Right ventricle myocardium inferior (tissue), 1 donor: Measurements from ENCODE around the gene LRRC8B. TPM values are rescaled to one million over a fixed set of nuclear protein-coding genes. Genes with fewer than 3 reads are reported as not detected.
"Not testable (repeated sequence)": the region's sequence is repeated elsewhere in the genome, so short reads cannot be mapped to it uniquely, and the experiment has no call there.

Source experiments
- ATAC-seq: fragments of 200-7000 bp; cut with Tn5 transposase; one replicate; pipeline ENCODE4 v1.9.1; 2020; ENCODE audit warnings: mild to moderate bottlenecking, moderate library complexity
- DNase-seq: peaks from one replicate; pipeline ENCODE4 v3.0.0; 2021; ENCODE audit errors: missing footprints
- intact Hi-C: fragments of 100-400 bp; cut with DNase I; formaldehyde crosslinking; loops from one replicate; pipeline ENCODE4 v1.11.0; 2022
- total RNA-seq: library from RNA; stranded (reverse); fragmentation: NEBNext Ultra II Directional; extraction: Animal tissue kit (Norgen Biotek cat#: 25700); gene quantifications from one replicate; pipeline ENCODE4 v1.2.1, GENCODE V29; 2021
- donor health status: DM: no; HTN: yes; CAD: no; lungs with severe emphysema.

LRRC8B gene
- total RNA-seq, 1 donor from 2014 or later = 3.8 TPM

DNA sequence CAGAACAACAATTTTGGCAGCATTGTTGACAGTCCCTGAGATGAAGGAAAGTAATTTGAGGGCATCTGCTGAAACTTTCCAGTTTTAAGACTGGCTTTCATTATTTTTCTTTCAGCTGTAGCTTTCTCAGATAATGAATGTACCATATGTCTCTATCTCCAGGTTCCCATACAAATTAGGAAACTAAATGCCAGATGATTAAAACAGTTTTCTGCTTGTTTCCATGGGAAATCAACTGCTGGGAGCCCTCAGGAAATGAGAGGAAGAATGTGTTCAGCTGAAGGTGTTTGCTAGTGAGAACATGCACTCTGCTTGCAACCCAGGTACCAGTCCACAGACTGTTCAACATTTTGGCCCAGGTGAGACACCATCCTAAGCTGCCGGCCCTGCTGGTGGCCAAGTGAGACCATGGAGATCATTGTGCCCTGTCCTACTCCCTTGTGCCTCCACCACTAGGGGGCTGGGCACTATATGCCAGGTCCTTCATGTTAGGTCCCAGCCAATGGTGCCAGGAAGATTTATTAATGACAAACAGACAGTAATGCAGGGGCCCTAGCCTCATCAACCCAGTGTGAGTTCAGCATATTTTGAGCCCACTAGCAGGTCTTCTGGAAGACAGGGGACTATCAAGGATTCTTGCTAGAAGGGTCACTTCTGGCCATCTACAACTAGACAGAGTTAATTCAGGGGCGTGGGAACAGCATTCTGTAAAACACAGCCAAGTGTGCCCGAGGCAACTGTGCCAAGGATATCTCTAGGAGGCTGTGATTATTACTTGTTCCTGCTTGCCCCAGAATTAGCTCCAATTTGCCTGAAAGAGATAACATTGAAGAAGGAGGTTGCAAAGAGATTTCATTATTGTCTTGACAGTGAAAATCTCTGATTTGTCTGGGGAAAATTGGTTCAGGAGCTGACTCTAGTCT is 91.3 kb downstream of the LRRC8B start:
- peak; percentile 51 for ATAC-seq
- DNase-seq = no peak
- intact Hi-C loops = loop anchor here (2.0 kb wide), 1 partner anchor 17 kb away; the partner anchor contains the start of gene LRRC8C

DNA sequence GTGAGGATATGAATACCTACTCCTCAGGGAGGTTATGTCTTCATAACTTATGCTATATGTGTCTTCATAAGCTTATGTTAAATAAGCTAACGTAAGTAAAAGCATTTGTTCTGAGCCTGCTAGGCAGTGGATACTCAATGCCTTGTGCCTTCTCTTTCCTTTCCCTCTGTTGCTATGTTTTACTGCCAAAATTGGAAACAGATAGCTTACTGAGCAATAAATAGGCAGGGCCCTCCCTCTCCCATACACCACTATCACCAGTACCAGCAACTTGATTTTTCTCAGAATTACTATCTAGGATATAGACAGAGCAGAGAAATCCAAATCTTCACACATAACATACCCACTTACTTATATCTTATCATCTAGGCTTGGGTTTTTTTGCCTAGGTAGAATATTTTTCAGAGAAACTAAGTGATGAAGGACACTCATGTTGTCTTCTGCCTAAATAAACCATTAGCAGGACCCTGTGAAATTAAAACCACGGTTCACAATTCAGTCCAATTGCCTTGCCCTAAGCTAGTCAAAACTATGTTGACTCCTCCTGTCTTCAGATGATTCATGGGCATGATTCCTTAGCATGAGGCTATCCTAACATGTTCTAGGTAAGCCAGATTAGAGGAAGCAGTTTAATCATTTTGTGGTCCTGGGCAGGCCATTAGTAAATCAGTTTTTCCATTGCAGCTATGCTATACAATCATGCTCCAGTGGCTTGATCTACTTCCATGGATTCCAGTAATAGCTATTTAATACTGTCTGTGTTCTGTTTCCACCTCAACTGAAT is 92.4 kb downstream of the LRRC8B start:
- DNase-seq (no peak), ATAC-seq (peak; percentile 66)
- intact Hi-C loops = no loop called here

DNA sequence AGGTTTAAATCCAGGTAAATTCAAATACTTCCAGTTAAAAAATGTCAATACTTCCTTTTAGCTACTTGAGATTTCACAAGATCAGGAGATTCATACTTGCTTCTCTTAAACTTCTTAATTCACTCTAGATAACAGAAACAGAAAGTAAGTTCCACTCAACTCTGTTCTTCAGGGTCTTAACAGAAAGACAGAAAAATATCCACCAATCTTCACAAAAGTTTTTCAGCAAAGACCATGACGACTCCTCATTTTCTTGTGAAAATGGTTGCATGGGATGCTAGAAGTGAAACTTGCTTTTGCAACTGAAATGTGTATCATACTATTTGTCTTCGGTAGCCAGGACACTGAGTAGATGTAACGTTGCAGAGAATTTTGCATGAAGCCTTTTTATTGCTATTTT is 96.0 kb downstream of the LRRC8B start:
- intact Hi-C loops = no loop called here
- ATAC-seq (no peak), DNase-seq (no peak)

DNA sequence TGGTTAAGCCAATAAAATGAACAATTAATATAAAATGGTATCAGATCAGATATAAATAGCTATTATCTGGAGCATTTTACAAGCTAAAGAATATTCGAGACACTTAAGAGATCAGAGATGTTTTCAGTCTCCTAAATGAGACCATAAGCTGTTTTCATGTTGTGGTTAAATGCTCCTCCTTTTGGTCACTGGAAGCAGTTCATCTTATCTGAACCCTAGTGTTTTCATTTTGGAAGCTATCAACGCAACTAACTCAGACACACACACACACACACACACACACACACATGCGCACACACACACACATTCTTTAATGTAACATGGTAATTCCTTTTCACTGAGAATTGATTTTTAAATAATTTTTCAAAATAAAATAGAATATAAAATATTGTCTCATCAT is 98.3 kb downstream of the LRRC8B start:
- intact Hi-C loops = no loop called here
- no peak for ATAC-seq
- no peak for DNase-seq

DNA sequence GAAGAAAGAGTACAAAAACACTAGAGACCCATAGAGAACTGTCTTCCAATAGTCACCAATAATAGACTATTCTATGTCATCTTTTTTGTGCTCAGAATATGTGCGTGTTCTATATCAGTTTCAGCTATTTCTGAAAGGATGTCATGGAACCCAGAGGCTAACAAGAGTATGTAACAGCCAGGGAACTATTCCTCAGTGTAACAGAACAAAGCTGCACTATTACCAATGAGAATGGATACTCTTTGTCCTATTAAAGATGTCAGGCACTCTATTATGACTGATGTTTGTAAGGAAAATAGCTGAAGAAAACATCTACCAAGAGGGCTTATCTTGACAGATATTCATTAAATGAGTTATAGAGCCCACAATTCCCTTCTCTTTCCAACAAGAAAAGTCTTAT is 99.7 kb downstream of the LRRC8B start:
- no peak for DNase-seq
- intact Hi-C loops = no loop called here
- ATAC-seq = no peak

DNA sequence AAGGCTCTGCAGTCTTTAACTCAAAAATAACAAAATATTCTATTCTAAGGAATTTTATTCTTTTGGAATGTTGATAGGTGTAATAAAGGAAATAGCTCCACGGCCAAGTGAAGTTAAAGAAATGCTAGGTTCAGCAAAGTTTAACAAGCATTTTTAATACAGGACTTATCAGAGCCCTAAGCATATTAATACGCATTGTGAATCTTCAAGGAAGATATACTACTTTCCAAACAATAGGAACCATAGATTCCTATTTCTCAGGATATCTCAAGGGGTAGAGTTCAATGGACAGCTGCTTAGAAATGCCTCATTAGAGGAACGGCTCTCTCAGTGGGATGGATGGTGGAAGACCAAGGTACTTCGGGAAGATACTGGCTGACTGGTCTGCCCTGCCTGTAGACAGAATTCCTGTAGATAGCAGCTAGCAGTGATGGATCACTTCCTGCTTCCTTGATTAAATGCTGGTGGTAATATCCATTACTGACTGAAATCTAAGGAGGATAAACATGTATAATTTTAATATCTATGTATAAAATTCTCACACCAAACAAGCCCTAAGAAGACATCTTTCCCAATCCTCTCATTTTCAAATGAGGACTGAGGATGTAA is 100.2 kb downstream of the LRRC8B start:
- ATAC-seq (no peak), DNase-seq (no peak)
- intact Hi-C loops = no loop called here

DNA sequence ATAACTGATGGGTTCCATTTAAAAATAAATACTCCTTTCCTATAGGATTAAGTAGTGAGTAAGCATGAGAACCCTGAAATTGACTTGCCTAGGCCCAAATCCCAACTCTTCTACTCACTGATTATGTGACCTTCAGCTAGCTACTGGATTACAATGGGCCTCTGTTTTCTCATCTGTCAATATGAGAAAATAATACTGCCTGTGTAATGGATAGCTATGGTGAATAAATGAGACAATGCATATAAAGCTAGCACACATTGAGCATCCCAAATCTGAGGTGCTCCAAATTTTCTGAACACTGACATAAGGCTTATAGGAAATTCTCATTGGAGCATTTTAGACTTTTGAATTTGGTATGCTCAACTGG is 103.0 kb downstream of the LRRC8B start:
- no peak for DNase-seq
- ATAC-seq = no peak
- intact Hi-C loops = no loop called here

DNA sequence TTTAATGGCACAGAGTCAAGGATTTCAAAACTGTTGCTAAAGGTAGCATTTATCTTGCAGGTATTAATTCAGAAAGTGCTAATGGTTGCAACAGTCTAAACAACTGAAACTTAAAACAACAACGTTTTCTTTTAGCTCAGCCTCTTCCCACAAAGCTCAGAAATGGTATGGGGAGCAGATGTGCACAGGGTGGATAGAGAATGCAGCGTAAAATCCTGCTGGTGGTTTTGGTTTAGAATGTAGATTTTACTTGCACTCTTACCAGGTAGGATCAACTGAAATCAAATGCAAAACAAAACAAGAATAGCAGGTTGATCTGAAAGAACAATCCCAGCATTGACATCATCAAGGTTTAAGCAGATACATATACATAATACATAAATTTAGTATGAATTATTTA is 104.5 kb downstream of the LRRC8B start:
- intact Hi-C loops = no loop called here
- no peak for ATAC-seq
- no peak for DNase-seq

DNA sequence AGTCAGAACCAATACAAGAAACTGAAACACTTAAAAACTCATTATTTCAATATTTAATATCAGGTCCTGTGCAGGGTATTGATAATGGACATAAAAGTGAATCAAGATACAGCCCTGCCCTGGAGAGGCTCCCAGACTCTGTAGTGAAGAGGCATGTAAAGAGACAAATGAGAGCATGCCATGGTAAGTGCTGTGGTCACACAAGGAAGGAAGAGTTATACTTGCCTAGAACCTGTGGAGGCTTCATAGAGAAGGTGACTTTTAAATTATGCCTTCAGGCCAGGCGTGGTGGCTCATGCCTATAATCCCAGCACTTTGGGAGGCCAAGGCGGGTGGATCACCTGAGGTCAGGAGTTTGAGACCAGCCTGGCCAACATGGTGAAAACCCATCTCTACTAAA is 105.0 kb downstream of the LRRC8B start:
- DNase-seq, intact Hi-C loops, ATAC-seq: not testable (repeated sequence)

DNA sequence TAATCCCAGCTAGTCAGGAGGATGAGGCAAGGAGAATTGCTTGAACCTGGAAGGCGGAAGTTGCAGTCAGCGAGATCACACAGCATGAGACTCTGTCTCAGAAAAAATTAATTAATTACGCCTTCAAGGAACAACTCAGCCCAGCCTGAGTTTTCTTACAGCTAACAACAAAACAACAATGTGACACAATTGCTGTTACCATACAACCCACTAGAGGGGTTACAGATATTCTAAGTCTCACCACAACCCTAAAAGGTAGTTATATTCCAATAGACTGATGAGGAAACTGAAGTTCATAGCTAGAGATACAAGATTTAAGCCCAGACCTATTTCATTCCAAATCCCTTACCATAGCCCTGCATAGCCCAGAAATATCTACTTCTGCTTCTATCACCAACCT is 105.4 kb downstream of the LRRC8B start:
- ATAC-seq = no peak
- intact Hi-C loops = loop anchor here (5.0 to 10.0 kb wide), 2 partner anchors 67 to 365 kb away; partner anchors contain the start of gene ZNF326
- DNase-seq = no peak

DNA sequence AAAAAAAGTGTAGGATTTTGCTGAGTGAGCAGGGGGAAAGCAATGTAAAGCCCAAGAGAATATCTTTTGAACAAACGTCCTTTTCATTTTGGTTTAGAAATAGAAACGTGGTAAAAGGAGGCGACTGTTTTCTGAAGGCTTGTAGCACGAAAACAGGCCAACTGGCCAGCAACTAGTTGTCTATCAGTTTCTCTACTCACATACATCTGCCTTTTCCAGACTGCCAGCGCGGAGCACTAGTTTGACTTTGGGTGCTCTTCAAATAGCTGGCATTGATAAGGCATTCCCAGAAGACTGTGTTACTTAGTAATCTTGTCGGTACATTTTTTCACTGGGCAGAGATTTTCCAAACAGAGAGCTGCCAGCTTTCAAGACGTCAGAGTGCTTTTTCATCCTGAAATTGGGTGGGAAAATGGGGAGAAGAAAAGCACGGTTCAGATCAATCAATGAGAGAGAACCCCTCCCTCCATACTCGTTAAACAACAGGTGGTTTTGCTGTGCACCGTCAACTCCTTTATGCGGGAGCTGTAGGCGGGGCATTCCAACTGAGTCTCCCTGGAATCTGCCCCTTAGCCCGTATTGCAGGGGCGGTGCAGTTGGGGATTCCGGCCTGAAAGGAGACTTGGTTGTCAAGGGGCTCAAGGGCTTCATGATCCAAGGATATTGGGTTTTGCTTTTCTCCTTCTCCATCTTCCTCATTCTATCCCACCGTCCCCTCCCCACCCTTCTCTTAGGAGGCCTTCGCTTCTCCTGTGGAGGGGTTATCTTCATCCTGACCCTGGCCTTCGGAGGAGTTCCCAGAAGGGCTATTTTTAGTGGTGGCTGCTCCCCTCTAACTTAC is 107.4 kb downstream of the LRRC8B start:
- ATAC-seq (peak; percentile 18), DNase-seq (no peak)
- intact Hi-C loops = loop anchor here (1.0 to 10.0 kb wide), 6 partner anchors 17 to 363 kb away; partner anchors contain the start of gene ZNF326

DNA sequence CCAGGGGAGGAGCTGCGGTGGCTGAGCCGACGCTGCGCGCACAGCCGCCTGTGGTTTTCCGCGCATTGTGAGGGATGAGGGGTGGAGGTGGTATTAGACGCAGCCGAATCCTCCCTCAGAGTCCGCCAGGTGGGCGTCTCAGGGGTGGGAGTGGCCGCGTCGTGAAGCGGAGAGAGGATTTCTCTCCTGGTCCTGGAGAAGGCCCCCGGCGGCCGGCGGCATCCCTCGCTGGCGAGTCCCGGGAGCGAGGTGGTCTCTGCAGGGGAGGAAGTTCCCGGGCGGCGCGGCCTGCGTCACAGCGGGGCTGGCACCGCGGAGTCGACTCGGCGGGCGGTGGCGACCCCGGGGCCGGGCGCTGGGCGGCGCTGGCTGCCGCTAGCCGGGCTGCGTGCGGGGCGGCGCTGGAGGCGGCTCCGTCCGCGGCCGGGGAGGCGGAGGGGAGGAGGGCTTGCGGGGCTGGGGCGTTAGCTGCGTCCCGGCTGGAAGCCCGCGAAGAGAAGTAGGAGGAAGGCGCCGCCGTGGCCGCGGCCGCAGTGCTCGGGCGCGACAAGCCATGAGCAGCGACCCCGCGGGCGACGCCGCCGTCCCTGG is 108.1 kb downstream of the LRRC8B start, which contains the start of gene LRRC8C:
Gene LRRC8C, plus strand, starts transcription at position 464 of the 591 bp plus-strand sequence. CDS start 53,354 bp downstream, outside the sequence.
- DNase-seq (peak; percentile 93), ATAC-seq (peak; percentile 97)
- intact Hi-C loops = loop anchor here (1.0 to 10.0 kb wide), 6 partner anchors 18 to 362 kb away; partner anchors contain the start of gene ZNF326

DNA sequence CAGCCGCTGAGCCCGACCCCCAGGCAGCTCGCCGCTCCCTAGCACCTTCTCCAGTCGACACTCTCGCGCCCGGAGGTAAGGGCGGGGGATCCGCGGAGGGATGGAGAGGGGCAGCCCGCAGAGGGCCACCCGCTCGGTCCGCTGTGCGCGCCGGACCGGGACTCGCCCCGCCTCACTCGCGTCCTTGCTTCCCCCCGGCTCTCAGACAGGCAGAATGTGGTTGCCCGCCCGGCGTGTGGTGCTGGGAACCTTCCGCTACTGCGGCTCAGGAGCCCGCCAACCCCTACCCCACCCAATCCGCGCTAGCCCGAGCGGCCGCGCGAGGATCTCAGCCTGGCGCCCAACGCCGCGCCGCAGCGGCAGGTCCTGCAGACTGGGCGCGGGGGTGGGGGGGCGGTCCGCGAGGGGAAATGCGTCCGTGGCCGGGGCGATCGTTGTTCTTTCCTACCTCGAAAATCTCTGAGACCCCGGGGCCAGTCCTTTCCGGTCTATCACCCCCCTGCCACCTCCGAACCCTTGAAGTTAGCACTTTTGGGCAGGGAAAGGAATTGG is 108.7 kb downstream of the LRRC8B start:
- intact Hi-C loops = loop anchor here (2.0 to 10.0 kb wide), 4 partner anchors 19 to 361 kb away; partner anchors contain the start of gene ZNF326
- peak; percentile 66 for ATAC-seq
- DNase-seq = peak; percentile 86

DNA sequence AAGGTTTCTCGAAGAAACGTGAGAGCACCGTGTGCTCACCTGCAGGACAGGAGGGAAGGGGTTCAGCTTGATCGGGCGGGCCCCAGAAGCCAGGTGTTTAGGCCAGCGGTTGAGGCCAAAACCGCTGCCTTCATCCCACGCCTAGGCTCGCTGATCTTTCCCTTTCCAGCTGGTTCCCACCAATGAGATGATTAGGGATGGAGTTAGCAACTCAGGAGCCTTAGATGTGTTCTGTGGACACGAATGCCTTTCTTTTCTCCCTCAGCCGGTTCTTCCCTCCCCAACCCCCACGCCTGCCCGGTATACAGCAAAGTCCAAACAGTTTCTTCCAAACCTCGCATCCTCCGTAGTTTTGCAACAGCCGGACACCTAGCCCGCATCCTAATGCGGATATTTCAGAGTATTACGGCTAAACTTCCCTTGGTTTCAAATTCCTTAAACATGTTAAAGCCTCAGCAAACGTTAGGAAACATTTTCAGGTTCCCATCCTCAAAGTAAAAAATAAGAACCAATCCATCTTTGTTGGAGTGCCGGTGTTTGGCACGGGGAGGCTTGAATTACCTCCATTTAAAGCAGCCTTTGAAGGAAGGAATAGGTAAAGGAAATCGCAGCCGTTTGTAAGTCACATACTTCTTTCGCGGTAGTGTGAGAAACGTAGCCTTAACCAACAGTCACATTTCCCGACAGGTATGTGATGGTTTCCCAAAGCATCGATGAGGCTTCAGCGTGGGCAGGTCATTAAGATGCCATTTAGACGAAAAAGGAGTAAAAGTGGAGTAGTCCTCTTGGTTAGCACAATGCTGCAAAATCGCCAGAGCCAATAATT is 109.4 kb downstream of the LRRC8B start:
- DNase-seq (no peak), ATAC-seq (no peak)
- intact Hi-C loops = loop anchor here (2.0 to 10.0 kb wide), 4 partner anchors 19 to 361 kb away; partner anchors contain the start of gene ZNF326

DNA sequence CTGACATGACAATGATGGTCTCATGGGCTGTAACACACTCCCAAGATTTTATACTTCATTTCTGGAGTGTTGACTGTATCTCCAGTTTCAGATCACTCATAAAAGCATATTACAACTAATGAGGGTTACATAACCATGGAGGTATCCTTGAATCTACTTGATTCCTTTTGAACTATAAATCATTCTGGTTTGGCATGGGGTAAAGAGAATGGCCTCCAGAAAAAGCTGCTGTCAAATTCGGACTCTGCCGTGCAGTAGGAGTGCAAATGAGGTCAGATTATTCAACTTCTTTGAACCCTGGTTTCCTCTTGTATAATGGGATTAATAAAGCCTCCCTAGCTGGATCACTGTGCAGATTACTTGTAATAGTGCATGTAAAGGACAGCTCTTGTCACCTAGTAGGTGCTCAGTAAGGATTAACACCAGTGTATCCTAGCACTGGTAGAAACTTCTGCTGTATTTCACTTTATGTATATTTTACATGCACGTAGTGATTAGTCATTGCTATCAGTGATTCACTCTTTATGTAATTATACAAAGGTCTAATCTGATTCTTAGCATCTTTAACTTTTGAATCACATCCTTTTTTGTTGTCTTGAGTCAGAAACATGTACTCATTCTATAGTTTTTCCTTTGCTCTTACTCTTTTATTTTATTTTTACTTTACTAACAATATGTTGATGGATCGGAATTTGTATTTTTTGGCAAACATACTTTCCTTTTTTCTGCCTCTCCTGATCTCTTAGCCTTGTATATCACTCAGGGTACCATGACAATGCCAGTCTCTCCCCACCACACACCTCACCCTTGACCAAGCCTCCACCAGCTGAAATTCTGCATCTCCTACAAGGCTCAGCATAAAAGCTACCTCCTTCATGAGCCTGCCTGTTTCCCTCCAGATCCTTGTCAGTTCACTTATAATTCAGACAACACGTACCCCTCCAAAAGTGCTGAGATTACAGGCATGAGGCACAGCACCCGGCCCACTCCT is 111.5 kb downstream of the LRRC8B start:
- intact Hi-C loops = loop anchor here (10.0 kb wide), 1 partner anchor 359 kb away; the partner anchor contains the start of gene ZNF326
- DNase-seq (no peak), ATAC-seq (no peak)
